ENCODE data around the gene OSTM1. TPM values are rescaled to one million over a fixed set of nuclear protein-coding genes. Genes with fewer than 3 reads are reported as not detected.

The OSTM1 gene
- total and polyA plus RNA-seq, 4 donors, result 18.1 to 64.3 (median 25.9) TPM

GRCh38 chr6:108116546-108117426 lies 42.2 kb upstream of the OSTM1 start:
- H3K4me1 ChIP-seq (ENCODE audit: control insufficient read depth in 5 of 5, insufficient read depth in 5 of 5, low read length in 5 of 5), result peaks cover 0 to 52% (median 13%) of the 10 kb centered on the region in 5 donors

DNA sequence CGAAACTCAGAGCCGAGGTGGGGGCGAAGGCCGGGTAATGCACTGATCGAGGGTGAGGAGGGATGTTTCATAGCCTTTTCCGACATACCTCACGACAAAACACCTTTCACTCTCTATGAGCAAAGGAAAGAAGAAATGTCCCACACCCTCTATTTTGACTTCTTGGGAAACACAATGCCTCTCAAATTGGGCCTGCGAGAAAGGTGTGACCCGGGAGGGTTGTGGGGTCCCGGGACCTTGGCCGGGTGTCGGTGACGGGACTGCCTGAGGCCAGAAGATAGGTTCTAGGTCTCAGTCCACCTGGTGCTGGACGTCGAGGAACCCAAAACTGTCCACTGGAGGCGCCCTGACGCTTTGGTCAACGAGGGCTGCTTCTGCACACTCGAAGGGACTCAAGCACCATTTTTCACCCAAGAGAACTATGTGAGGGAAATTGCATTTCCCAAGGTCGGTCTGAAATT lies 41.1 kb upstream of the OSTM1 start:
- no peak for TF ChIP-seq CTCF (IDR thresholded peaks at IDR 0.05; ENCODE audit: control extremely low read depth, extremely low read depth)
- WGBS, 2 donors, result 7 to 11% methylated on average over 20 of the region's 20 CpGs
- no peak overlapping the region for H3K4me3 ChIP-seq
- H3K9me3 ChIP-seq (ENCODE audit: control insufficient read depth in 4 of 4, insufficient read depth in 3 of 4, low read length in 3 of 4), result peaks cover 0 to 2% (median 0%) of the 10 kb centered on the region in 4 donors
- H3K9ac ChIP-seq (ENCODE audit: insufficient read depth in 1 of 2, low read length in 2 of 2), result no peak overlapping the region
- H3K36me3 ChIP-seq (ENCODE audit: control insufficient read depth in 4 of 4, insufficient read depth in 4 of 4, low read length in 4 of 4), result no peaks in the 10 kb centered on the region
- ATAC-seq (ENCODE audit: insufficient read depth, low FRiP score), result peak; percentile 44
- H3K4me1 ChIP-seq (ENCODE audit: control insufficient read depth in 5 of 5, insufficient read depth in 5 of 5, low read length in 5 of 5), result peaks cover 0 to 52% (median 13%) of the 10 kb centered on the region in 5 donors
- DNase-seq, result peak in 2 of 3 donors; percentile 44 to 51
- peaks cover 0 to 80% (median 68%) of the 10 kb centered on the region in 3 donors for H3K27me3 ChIP-seq (ENCODE audit: control insufficient read depth in 3 of 3, insufficient read depth in 3 of 3, low read length in 2 of 3)
- no peak overlapping the region for H3K27ac ChIP-seq (ENCODE audit: low read depth in 1 of 2, low read length in 1 of 2)

More at GRCh38 chr6:108116546-108117426, 42.2 kb upstream of the OSTM1 start:
- H3K9me3 ChIP-seq (ENCODE audit: control insufficient read depth in 4 of 4, insufficient read depth in 3 of 4, low read length in 3 of 4), result peaks cover 0 to 2% (median 0%) of the 10 kb centered on the region in 4 donors
- no peak for TF ChIP-seq CTCF (IDR thresholded peaks at IDR 0.05; ENCODE audit: control extremely low read depth, extremely low read depth)
- no peak overlapping the region for H3K4me3 ChIP-seq
- H3K27ac ChIP-seq (ENCODE audit: low read depth in 1 of 2, low read length in 1 of 2), result no peak overlapping the region
- H3K36me3 ChIP-seq (ENCODE audit: control insufficient read depth in 4 of 4, insufficient read depth in 4 of 4, low read length in 4 of 4), result no peaks in the 10 kb centered on the region
- H3K9ac ChIP-seq (ENCODE audit: insufficient read depth in 1 of 2, low read length in 2 of 2), result no peak overlapping the region
- ATAC-seq (ENCODE audit: insufficient read depth, low FRiP score) (no peak), DNase-seq (no peak)
- peaks cover 4 to 87% (median 74%) of the 10 kb centered on the region in 3 donors for H3K27me3 ChIP-seq (ENCODE audit: control insufficient read depth in 3 of 3, insufficient read depth in 3 of 3, low read length in 2 of 3)
- 7 to 17% methylated on average over 46 of the region's 46 CpGs for WGBS, 2 donors

DNA sequence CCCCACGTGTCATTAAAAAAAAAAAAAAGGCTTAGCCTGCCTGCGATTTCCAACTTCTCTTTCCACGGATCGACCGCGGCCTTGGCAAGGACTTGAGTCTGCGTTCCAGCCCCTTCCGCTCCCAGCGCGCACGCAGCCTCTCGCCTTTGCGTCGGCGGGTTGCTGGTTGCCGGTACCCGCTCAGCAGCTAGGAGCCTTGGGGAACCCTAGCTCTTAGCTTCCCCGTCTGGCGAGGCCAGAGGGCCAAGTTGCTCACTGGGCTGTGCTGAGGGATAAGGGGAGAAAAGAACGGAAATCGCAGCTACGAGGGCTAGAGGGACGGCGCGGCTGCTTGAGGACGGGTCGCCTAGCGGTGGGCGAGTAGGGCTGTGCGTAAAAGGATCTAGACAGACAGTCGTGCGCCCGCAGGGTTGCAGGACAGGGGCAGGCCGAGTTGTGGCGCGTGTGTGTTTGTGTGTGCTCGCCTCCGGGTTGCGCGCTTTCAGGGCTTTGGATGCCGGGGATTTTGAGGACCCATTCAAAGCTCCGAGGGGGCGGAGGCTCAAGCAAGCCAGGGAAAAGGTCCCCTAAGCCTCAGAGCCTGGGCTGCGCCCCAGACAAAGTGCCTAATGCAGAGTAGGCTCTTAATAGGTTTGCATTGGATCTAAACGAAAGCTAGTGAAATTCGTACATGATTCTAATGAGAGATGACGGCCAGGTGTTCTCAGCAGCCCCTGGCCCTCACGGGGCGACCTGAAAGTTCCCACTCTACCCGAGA lies 40.5 kb upstream of the OSTM1 start:
- 1 to 3% methylated on average over 50 of the region's 50 CpGs for WGBS, 2 donors
- peaks cover 0 to 52% (median 13%) of the 10 kb centered on the region in 5 donors for H3K4me1 ChIP-seq (ENCODE audit: control insufficient read depth in 5 of 5, insufficient read depth in 5 of 5, low read length in 5 of 5)

More for the DNA sequence above, 40.5 kb upstream of the OSTM1 start:
- Histone ChIP-seq H3K4me3 (no peak overlapping the region), H3K36me3 (ENCODE audit: control insufficient read depth in 4 of 4, insufficient read depth in 4 of 4, low read length in 4 of 4) (no peaks in the 10 kb centered on the region), H3K27me3 (ENCODE audit: control insufficient read depth in 3 of 3, insufficient read depth in 3 of 3, low read length in 2 of 3) (peaks cover 0 to 74% (median 62%) of the 10 kb centered on the region in 3 donors), H3K27ac (ENCODE audit: low read depth in 1 of 2, low read length in 1 of 2) (no peak overlapping the region), H3K9ac (ENCODE audit: insufficient read depth in 1 of 2, low read length in 2 of 2) (no peak overlapping the region), H3K9me3 (ENCODE audit: control insufficient read depth in 4 of 4, insufficient read depth in 3 of 4, low read length in 3 of 4) (peaks cover 0 to 2% (median 0%) of the 10 kb centered on the region in 4 donors)
- no peak for TF ChIP-seq CTCF (IDR thresholded peaks at IDR 0.05; ENCODE audit: control extremely low read depth, extremely low read depth)
- DNase-seq (peak; percentile 75 to 82 (median 78)), ATAC-seq (ENCODE audit: insufficient read depth, low FRiP score) (no peak)
